H9 (cell line): ENCODE data around the gene IFNK. TPM values are rescaled to one million over a fixed set of nuclear protein-coding genes. Genes with fewer than 3 reads are reported as not detected.

Source experiments
- DNase-seq: peaks from one replicate; pipeline ENCODE4 v3.0.0-alpha.2; 2017
- H2AFZ ChIP-seq: one replicate; pipeline ENCODE4 v1.6.1; 2013; ENCODE audit warnings: mild to moderate bottlenecking, low read length, control low read depth, moderate library complexity
- H2AK5ac ChIP-seq: 2 replicates; pipeline ENCODE4 v1.6.1; 2013; ENCODE audit warnings: low read length, control low read depth, mixed read lengths; ENCODE audit not compliant: insufficient read length
- H2BK120ac ChIP-seq: one replicate; pipeline ENCODE4 v1.6.1; 2013; ENCODE audit warnings: low read depth, mild to moderate bottlenecking, low read length, control low read depth, inconsistent platforms; ENCODE audit not compliant: poor library complexity, severe bottlenecking
- H2BK12ac ChIP-seq: 2 replicates; pipeline ENCODE4 v1.6.1; 2013; ENCODE audit warnings: low read length, control low read depth, mixed read lengths, low read depth; ENCODE audit not compliant: insufficient read length
- H2BK15ac ChIP-seq: 2 replicates; pipeline ENCODE4 v1.6.1; 2013; ENCODE audit warnings: low read depth, low read length, control low read depth
- H2BK20ac ChIP-seq: one replicate; pipeline ENCODE4 v1.6.1; 2013; ENCODE audit warnings: low read depth, mild to moderate bottlenecking, low read length, control low read depth, inconsistent platforms; ENCODE audit not compliant: poor library complexity, severe bottlenecking
- H2BK5ac ChIP-seq: 2 replicates; pipeline ENCODE4 v1.6.1; 2013; ENCODE audit warnings: low read length, control low read depth, mixed read lengths; ENCODE audit not compliant: insufficient read length
- H3K14ac ChIP-seq: 2 replicates; pipeline ENCODE4 v1.6.1; 2013; ENCODE audit warnings: low read length, control low read depth; ENCODE audit not compliant: insufficient read depth
- H3K18ac ChIP-seq: 2 replicates; pipeline ENCODE4 v1.6.1; 2013; ENCODE audit warnings: low read depth, mild to moderate bottlenecking, mixed read lengths, low read length, control low read depth; ENCODE audit not compliant: insufficient read length
- H3K23ac ChIP-seq: 2 replicates; pipeline ENCODE4 v1.6.1; 2013; ENCODE audit warnings: low read length, control low read depth, mixed read lengths, low read depth; ENCODE audit not compliant: insufficient read length
- H3K23me2 ChIP-seq: 2 replicates; pipeline ENCODE4 v1.6.1; 2013; ENCODE audit warnings: low read depth, mild to moderate bottlenecking, mixed read lengths, low read length, control low read depth; ENCODE audit not compliant: insufficient read length, poor library complexity, severe bottlenecking
- H3K27ac ChIP-seq: 2 replicates; pipeline ENCODE4 v1.5.1; 2013; ENCODE audit warnings: low read length, control low read depth, mixed read lengths, low read depth; ENCODE audit not compliant: insufficient read length
- H3K27me3 ChIP-seq: 2 replicates; pipeline ENCODE4 v1.6.1; 2013; ENCODE audit warnings: low read length, control low read depth, inconsistent platforms; ENCODE audit not compliant: insufficient read depth
- H3K4ac ChIP-seq: 2 replicates; pipeline ENCODE4 v1.6.1; 2013; ENCODE audit warnings: low read depth, mild to moderate bottlenecking, control low read depth, inconsistent platforms, low read length, moderate library complexity
- H3K4me1 ChIP-seq: 2 replicates; pipeline ENCODE4 v1.6.1; 2013; ENCODE audit warnings: low read length, control low read depth, inconsistent platforms; ENCODE audit not compliant: insufficient read depth
- H3K4me2 ChIP-seq: 2 replicates; pipeline ENCODE4 v1.6.1; 2013; ENCODE audit warnings: low read length, control low read depth, mixed read lengths; ENCODE audit not compliant: insufficient read length, insufficient read depth
- H3K56ac ChIP-seq: 2 replicates; pipeline ENCODE4 v1.6.1; 2013; ENCODE audit warnings: low read depth, mild to moderate bottlenecking, mixed read lengths, low read length, control low read depth; ENCODE audit not compliant: insufficient read length
- H3K79me1 ChIP-seq: 2 replicates; pipeline ENCODE4 v1.6.1; 2013; ENCODE audit warnings: low read depth, mild to moderate bottlenecking, moderate library complexity, low read length, control low read depth, inconsistent platforms; ENCODE audit not compliant: insufficient read depth, poor library complexity, severe bottlenecking
- H3K79me2 ChIP-seq: 2 replicates; pipeline ENCODE4 v1.6.1; 2013; ENCODE audit warnings: low read length, control low read depth, inconsistent platforms; ENCODE audit not compliant: insufficient read depth
- H3K9ac ChIP-seq: 2 replicates; pipeline ENCODE4 v1.6.1; 2013; ENCODE audit warnings: low read length, control low read depth, mixed read lengths; ENCODE audit not compliant: insufficient read length; ENCODE audit errors: extremely low read depth
- H3K9me3 ChIP-seq: one replicate; pipeline ENCODE4 v1.6.1; 2013; ENCODE audit warnings: low read depth, low read length, inconsistent platforms; ENCODE audit not compliant: control insufficient read depth
- H3T11ph ChIP-seq: one replicate; pipeline ENCODE4 v1.6.1; 2013; ENCODE audit warnings: mild to moderate bottlenecking, low read length, control low read depth, inconsistent platforms
- H4K20me1 ChIP-seq: one replicate; pipeline ENCODE4 v1.6.1; 2013; ENCODE audit not compliant: control insufficient read depth, insufficient read length, insufficient read depth
- H4K5ac ChIP-seq: 2 replicates; pipeline ENCODE4 v1.6.1; 2013; ENCODE audit warnings: low read depth, mild to moderate bottlenecking, mixed read lengths, low read length, control low read depth; ENCODE audit not compliant: insufficient read length
- H4K8ac ChIP-seq: replicated peaks from 2 replicates; pipeline ENCODE4 v1.6.1; 2013; ENCODE audit warnings: low read length, control low read depth, mixed read lengths, low read depth; ENCODE audit not compliant: insufficient read length
- H4K91ac ChIP-seq: 2 replicates; pipeline ENCODE4 v1.6.1; 2013; ENCODE audit warnings: low read depth, mild to moderate bottlenecking, moderate library complexity, mixed read lengths, low read length, control low read depth; ENCODE audit not compliant: insufficient read length
- H3K27ac Mint-ChIP-seq, 3 experiments: 2 replicates in 2 of 3; 3 replicates in 1 of 3; pipeline ENCODE4 v1.8.0; 2020 to 2021; ENCODE audit warnings: mixed read lengths in 3 of 3, mild to moderate bottlenecking in 1 of 3, moderate library complexity in 1 of 3
- H3K27me3 Mint-ChIP-seq: 2 replicates; pipeline ENCODE4 v1.8.0; 2021; ENCODE audit warnings: low read depth, mild to moderate bottlenecking, moderate library complexity, mixed read lengths
- H3K36me3 Mint-ChIP-seq, 3 experiments: 2 replicates in 2 of 3; 3 replicates in 1 of 3; pipeline ENCODE4 v1.8.0; 2020 to 2021; ENCODE audit warnings: low read depth in 3 of 3, mixed read lengths in 3 of 3; ENCODE audit not compliant: insufficient read depth in 1 of 3
- H3K4me1 Mint-ChIP-seq, 2 experiments: 2 replicates each; pipeline ENCODE4 v1.8.0; 2020; ENCODE audit warnings: mixed read lengths in 2 of 2
- H3K4me3 Mint-ChIP-seq, 2 experiments: 2 replicates in 1 of 2; 3 replicates in 1 of 2; pipeline ENCODE4 v1.8.0; 2020 to 2021; ENCODE audit warnings: mild to moderate bottlenecking in 2 of 2, mixed read lengths in 2 of 2, moderate library complexity in 1 of 2
- H3K9me3 Mint-ChIP-seq, 2 experiments: 2 replicates in 1 of 2; 3 replicates in 1 of 2; pipeline ENCODE4 v1.8.0; 2020; ENCODE audit warnings: mild to moderate bottlenecking in 2 of 2, mixed read lengths in 2 of 2, moderate library complexity in 1 of 2
- WGBS: extraction: QIAGEN DNeasy Blood & Tissue Kit; methylation state at CpG from one replicate; pipeline ENCODE4 v1.1.7; 2013; ENCODE audit warnings: missing lambda C conversion rate, low lambda C conversion rate, mixed read lengths; ENCODE audit not compliant: insufficient read length; ENCODE audit errors: extremely low coverage; 5-methylcytosine and 5-hydroxymethylcytosine counted together
- total RNA-seq: library from RNA; stranded (reverse); gene quantifications from 2 replicates; pipeline ENCODE4 v1.2.1, GENCODE V29; 2021
- TF ChIP-seq, protein P1 (sequence below): fragments of 200-600 bp; sonication (generic); conservative IDR thresholded peaks from 3 replicates; pipeline ENCODE4 v1.8.0; 2021; ENCODE audit warnings: antibody characterized with exemption, mild to moderate bottlenecking

IFNK gene
- total RNA-seq, 1 experiment from 2014 or later: not detected

DNA sequence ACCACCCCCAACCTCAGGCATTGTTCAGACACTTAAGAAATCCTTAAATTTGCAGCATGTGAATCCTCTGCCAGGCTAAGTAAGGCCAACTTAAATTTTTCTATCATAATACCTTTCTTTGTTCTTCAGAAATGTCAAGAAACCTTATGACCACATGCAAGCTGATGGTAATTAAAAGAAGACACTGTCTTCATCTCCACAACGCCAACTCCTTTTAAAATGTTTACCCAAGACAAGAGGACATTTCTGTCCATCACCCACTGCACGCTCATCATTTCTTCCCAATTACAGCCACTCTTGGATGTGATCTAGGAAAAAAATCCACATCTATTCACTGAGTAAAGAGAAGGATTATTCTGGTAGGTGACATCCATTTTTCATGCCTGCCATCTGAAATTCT is 6.1 kb upstream of the IFNK start:
- Histone ChIP-seq H3K14ac (no peak overlapping the region), H2AFZ (no peak overlapping the region), H3K23me2 (no peaks in the 10 kb centered on the region), H4K8ac (no peak overlapping the region), H3K79me1 (no peaks in the 10 kb centered on the region), H2BK15ac (no peak overlapping the region), H4K20me1 (no peaks in the 10 kb centered on the region), H3K4me2 (no peak overlapping the region), H2BK20ac (no peak overlapping the region), H3K56ac (no peak overlapping the region), H2BK120ac (no peak overlapping the region), H3K27me3 (no peaks in the 10 kb centered on the region), H3K4ac (no peak overlapping the region), H3K9me3 (no peaks in the 10 kb centered on the region), H2BK5ac (no peak overlapping the region), H3K4me1 (no peaks in the 10 kb centered on the region; the same call in 1 of the 2 replicates), H2BK12ac (no peak overlapping the region), H3K79me2 (peaks cover 6% of the 10 kb centered on the region; the same call in 1 of the 2 replicates), H3K18ac (no peak overlapping the region), H3K27ac (no peak overlapping the region), H4K91ac (no peak overlapping the region), H4K5ac (no peak overlapping the region), H3T11ph (no peak overlapping the region), H3K9ac (no peak overlapping the region), H3K23ac (no peak overlapping the region), H2AK5ac (no peak overlapping the region)
- H3K4me3 Mint-ChIP-seq: no peak overlapping the region
- peaks cover 7 to 16% of the 10 kb centered on the region in 2 experiments for H3K4me1 Mint-ChIP-seq
- no CpG with 5 or more reads among the region's 2 CpGs for WGBS
- TF ChIP-seq, protein P1, sequence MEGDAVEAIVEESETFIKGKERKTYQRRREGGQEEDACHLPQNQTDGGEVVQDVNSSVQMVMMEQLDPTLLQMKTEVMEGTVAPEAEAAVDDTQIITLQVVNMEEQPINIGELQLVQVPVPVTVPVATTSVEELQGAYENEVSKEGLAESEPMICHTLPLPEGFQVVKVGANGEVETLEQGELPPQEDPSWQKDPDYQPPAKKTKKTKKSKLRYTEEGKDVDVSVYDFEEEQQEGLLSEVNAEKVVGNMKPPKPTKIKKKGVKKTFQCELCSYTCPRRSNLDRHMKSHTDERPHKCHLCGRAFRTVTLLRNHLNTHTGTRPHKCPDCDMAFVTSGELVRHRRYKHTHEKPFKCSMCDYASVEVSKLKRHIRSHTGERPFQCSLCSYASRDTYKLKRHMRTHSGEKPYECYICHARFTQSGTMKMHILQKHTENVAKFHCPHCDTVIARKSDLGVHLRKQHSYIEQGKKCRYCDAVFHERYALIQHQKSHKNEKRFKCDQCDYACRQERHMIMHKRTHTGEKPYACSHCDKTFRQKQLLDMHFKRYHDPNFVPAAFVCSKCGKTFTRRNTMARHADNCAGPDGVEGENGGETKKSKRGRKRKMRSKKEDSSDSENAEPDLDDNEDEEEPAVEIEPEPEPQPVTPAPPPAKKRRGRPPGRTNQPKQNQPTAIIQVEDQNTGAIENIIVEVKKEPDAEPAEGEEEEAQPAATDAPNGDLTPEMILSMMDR: no peak
- no peaks in the 10 kb centered on the region for H3K36me3 Mint-ChIP-seq
- no peak for DNase-seq
- no peaks in the 10 kb centered on the region for H3K9me3 Mint-ChIP-seq
- H3K27ac Mint-ChIP-seq: peak overlapping the region in 1 of 3 experiments; percentile 1; a peak in 1 of 7 replicates
- no peaks in the 10 kb centered on the region for H3K27me3 Mint-ChIP-seq
